GM19395 (cell line): ENCODE data around the gene ALAS1.

ENCODE experiments used
- ATAC-seq: cut with Tn5 transposase; IDR thresholded peaks from one replicate; pipeline ENCODE4 v1.9.1; 2021; ENCODE audit warnings: mild to moderate bottlenecking, moderate library complexity; ENCODE audit not compliant: unreplicated experiment

Gene ALAS1

GRCh38 chr3:52233968-52234367 lies 36.0 kb downstream of the ALAS1 start:
- no peak for ATAC-seq

- no peak for ATAC-seq
Measured at GRCh38 chr3:52234516-52235447, 36.8 kb downstream of the ALAS1 start.

GRCh38 chr3:52236424-52236886 lies 38.5 kb downstream of the ALAS1 start:
- no peak for ATAC-seq

- ATAC-seq, result no peak
Measured at GRCh38 chr3:52237006-52237656, 39.2 kb downstream of the ALAS1 start.

- no peak for ATAC-seq
Measured at GRCh38 chr3:52237657-52238172, 39.8 kb downstream of the ALAS1 start.

- no peak for ATAC-seq
Measured at GRCh38 chr3:52238193-52238760, 40.3 kb downstream of the ALAS1 start.

- peak; percentile 75 for ATAC-seq
Measured at GRCh38 chr3:52238761-52239701, 41.1 kb downstream of the ALAS1 start, which contains the start of gene TWF2. Gene TWF2, minus strand, starts transcription at chr3:52239158. Its CDS starts 142 bp downstream, at chr3:52239016.

- no peak for ATAC-seq
Measured at GRCh38 chr3:52240059-52240885, 42.3 kb downstream of the ALAS1 start.

- ATAC-seq, result no peak
Measured at GRCh38 chr3:52240886-52241370, 43.0 kb downstream of the ALAS1 start.

- no peak for ATAC-seq
Measured at GRCh38 chr3:52242039-52242438, 44.1 kb downstream of the ALAS1 start.

GRCh38 chr3:52243791-52244628 lies 46.0 kb downstream of the ALAS1 start:
- peak; percentile 48 for ATAC-seq

- ATAC-seq, result no peak
Measured at GRCh38 chr3:52245322-52246263, 47.6 kb downstream of the ALAS1 start, which contains the start of gene PPM1M. Gene PPM1M, plus strand, starts transcription at chr3:52245759. Its CDS starts 66 bp downstream, at chr3:52245825.

GRCh38 chr3:52246264-52246620 lies 48.3 kb downstream of the ALAS1 start:
- ATAC-seq, result no peak

- ATAC-seq, result no peak
Measured at GRCh38 chr3:52246728-52247408, 48.9 kb downstream of the ALAS1 start.

GRCh38 chr3:52247409-52248164 lies 49.6 kb downstream of the ALAS1 start:
- no peak for ATAC-seq

GRCh38 chr3:52248165-52248541 lies 50.2 kb downstream of the ALAS1 start:
- ATAC-seq, result no peak
